Adrenal gland (tissue), 12 donors: Measurements from ENCODE around the gene FDPS. TPM values are rescaled to one million over a fixed set of nuclear protein-coding genes. Genes with fewer than 3 reads are reported as not detected.

Experiments
- DNase-seq, 7 donors: peaks; one replicate each; pipeline ENCODE4 v3.0.0-alpha.2; 2019 to 2020
- H3K27ac ChIP-seq, 5 donors: fragments of 200-600 bp; sonication (generic) in 4 of 5; 1 replicate in 3 of 5; 2 replicates in 2 of 5; pipeline versions ENCODE4 v1.5.1 to v1.8.0; 2016 to 2020; ENCODE audit warnings: mild to moderate bottlenecking in 1 of 5
- H3K27me3 ChIP-seq: fragments of 200-600 bp; 2 replicates; pipeline ENCODE4 v1.8.0; 2021
- H3K36me3 ChIP-seq, 2 donors: fragments of 200-600 bp; replicated peaks in 1 of 2; 1 replicate in 1 of 2; 2 replicates in 1 of 2; pipeline versions ENCODE4 v1.5.1 to v1.8.0; 2018 to 2022
- H3K4me1 ChIP-seq, 2 donors: fragments of 200-600 bp; replicated peaks in 1 of 2; 1 replicate in 1 of 2; 2 replicates in 1 of 2; pipeline versions ENCODE4 v1.5.1 to v1.8.0; 2018 to 2021
- H3K4me3 ChIP-seq, 4 donors: fragments of 200-600 bp; sonication (generic) in 3 of 4; one replicate each; pipeline ENCODE4 v1.5.1; 2016 to 2018
- H3K9me3 ChIP-seq, 3 donors: fragments of 200-600 bp; sonication (generic) in 1 of 3; replicated peaks in 1 of 3; 1 replicate in 2 of 3; 2 replicates in 1 of 3; pipeline versions ENCODE4 v1.5.1 to v1.8.0; 2016 to 2021
- POLR2A ChIP-seq, 2 donors: fragments of 450-650 bp; IDR thresholded peaks; one replicate each; pipeline ENCODE4 v1.6.1; 2017; ENCODE audit warnings: antibody characterized with exemption in 2 of 2, mild to moderate bottlenecking in 2 of 2, moderate library complexity in 1 of 2
- WGBS, 4 donors: extraction: QIAGEN DNeasy Blood & Tissue Kit in 2 of 4; methylation state at CpG; one replicate each; pipeline versions ENCODE4 v1.1.5 to v1.1.7; 2013 to 2017; 5-methylcytosine and 5-hydroxymethylcytosine counted together
- intact Hi-C, 2 donors: fragments of 100-400 bp; cut with DNase I; formaldehyde crosslinking; loops; one replicate each; pipeline versions ENCODE4 v1.14.1 to v1.15.0; 2022 to 2023
- polyA plus RNA-seq, 3 donors: library from polyadenylated mRNA; stranded (reverse); fragments of 200-250 nt in 2 of 3; fragments of 350-450 nt in 1 of 3; fragmentation: Illumina TruSeq in 1 of 3; extraction: RNeasy Lipid Tissue Mini Kit (QIAGEN cat#74804) in 1 of 3; gene quantifications; one replicate each; pipeline ENCODE4 v1.2.3, GENCODE V29; 2013 to 2014
- total RNA-seq, 9 donors: library from RNA; depleted of rRNA in 4 of 9; stranded (reverse); fragments of >200 nt in 4 of 9; fragments of 120-200 nt in 1 of 9; fragmentation: NEBNext Ultra II Directional in 1 of 9; extraction: Animal tissue kit (Norgen Biotek cat#: 25700) in 1 of 9; gene quantifications; one replicate each; pipeline versions ENCODE4 v1.1.0 to v1.2.4, GENCODE V29; 2013 to 2023
- TF ChIP-seq, protein P1 (sequence below), 6 experiments: fragments of 450-650 bp in 4 of 6; fragments of 200-600 bp in 2 of 6; sonication (generic) in 1 of 6; IDR thresholded peaks; 1 replicate in 5 of 6; 2 replicates in 1 of 6; pipeline versions ENCODE4 v1.5.1 to v1.8.0; 2016 to 2021; ENCODE audit warnings: antibody characterized with exemption in 6 of 6, mild to moderate bottlenecking in 2 of 6, moderate library complexity in 1 of 6
- donor health status: healthy with polysubstance abuse.
- donor health status: Bipolar disorder and iron deficiency.
- donor health status: DM: yes; HTN: yes; CAD: no.
- donor health status: DM: no; HTN: no; CAD: no.
- donor health status: DM: no; HTN: no; CAD: no.
- donor health status: DM: yes; HTN: yes; CAD: no.

Gene FDPS
- total and polyA plus RNA-seq, 12 donors, result 107 to 2,334 (median 206) TPM

- intact Hi-C loops, result no loop called here
- H3K4me3 ChIP-seq, result no peak overlapping the region
- H3K9me3 ChIP-seq, result no peaks in the 10 kb centered on the region
- no peak for TF ChIP-seq POLR2A (IDR thresholded peaks at IDR 0.05)
- TF ChIP-seq, protein P1, sequence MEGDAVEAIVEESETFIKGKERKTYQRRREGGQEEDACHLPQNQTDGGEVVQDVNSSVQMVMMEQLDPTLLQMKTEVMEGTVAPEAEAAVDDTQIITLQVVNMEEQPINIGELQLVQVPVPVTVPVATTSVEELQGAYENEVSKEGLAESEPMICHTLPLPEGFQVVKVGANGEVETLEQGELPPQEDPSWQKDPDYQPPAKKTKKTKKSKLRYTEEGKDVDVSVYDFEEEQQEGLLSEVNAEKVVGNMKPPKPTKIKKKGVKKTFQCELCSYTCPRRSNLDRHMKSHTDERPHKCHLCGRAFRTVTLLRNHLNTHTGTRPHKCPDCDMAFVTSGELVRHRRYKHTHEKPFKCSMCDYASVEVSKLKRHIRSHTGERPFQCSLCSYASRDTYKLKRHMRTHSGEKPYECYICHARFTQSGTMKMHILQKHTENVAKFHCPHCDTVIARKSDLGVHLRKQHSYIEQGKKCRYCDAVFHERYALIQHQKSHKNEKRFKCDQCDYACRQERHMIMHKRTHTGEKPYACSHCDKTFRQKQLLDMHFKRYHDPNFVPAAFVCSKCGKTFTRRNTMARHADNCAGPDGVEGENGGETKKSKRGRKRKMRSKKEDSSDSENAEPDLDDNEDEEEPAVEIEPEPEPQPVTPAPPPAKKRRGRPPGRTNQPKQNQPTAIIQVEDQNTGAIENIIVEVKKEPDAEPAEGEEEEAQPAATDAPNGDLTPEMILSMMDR (IDR thresholded peaks at IDR 0.05), result no peak
- H3K36me3 ChIP-seq, result no peaks in the 10 kb centered on the region
- peaks cover 20% of the 10 kb centered on the region for H3K27me3 ChIP-seq
- no peak for DNase-seq
- 65 to 71% (median 71%) methylated on average over 3 of the region's 3 CpGs for WGBS, 4 donors
- H3K27ac ChIP-seq, result no peak overlapping the region
- H3K4me1 ChIP-seq, result no peaks in the 10 kb centered on the region
These were observed 12.0 kb upstream of the FDPS start for GRCh38 chr1:155296661-155297060.

GRCh38 chr1:155297384-155297783 lies 11.3 kb upstream of the FDPS start:
- TF ChIP-seq, protein P1 (IDR thresholded peaks at IDR 0.05), result no peak
- no peak for TF ChIP-seq POLR2A (IDR thresholded peaks at IDR 0.05)
- WGBS, 4 donors, result 70 to 78% (median 76%) methylated on average over 7 of the region's 7 CpGs
- intact Hi-C loops, result no loop called here
- Histone ChIP-seq H3K4me3 (no peak overlapping the region), H3K27me3 (peaks cover 20% of the 10 kb centered on the region), H3K4me1 (no peaks in the 10 kb centered on the region), H3K36me3 (no peaks in the 10 kb centered on the region), H3K9me3 (no peaks in the 10 kb centered on the region), H3K27ac (no peak overlapping the region)
- no peak for DNase-seq

- H3K4me3 ChIP-seq, result no peak overlapping the region
- H3K36me3 ChIP-seq, result no peaks in the 10 kb centered on the region
- intact Hi-C loops, result no loop called here
- TF ChIP-seq POLR2A (IDR thresholded peaks at IDR 0.05), result no peak
- TF ChIP-seq, protein P1 (IDR thresholded peaks at IDR 0.05), result no peak
- no peaks in the 10 kb centered on the region for H3K4me1 ChIP-seq
- no peaks in the 10 kb centered on the region for H3K9me3 ChIP-seq
- WGBS, 4 donors, result 87 to 95% (median 90%) methylated on average over 8 of the region's 8 CpGs
- DNase-seq, result no peak
- peaks cover 12% of the 10 kb centered on the region for H3K27me3 ChIP-seq
- no peak overlapping the region for H3K27ac ChIP-seq
These were observed 8.6 kb upstream of the FDPS start for GRCh38 chr1:155300024-155300423.

DNA sequence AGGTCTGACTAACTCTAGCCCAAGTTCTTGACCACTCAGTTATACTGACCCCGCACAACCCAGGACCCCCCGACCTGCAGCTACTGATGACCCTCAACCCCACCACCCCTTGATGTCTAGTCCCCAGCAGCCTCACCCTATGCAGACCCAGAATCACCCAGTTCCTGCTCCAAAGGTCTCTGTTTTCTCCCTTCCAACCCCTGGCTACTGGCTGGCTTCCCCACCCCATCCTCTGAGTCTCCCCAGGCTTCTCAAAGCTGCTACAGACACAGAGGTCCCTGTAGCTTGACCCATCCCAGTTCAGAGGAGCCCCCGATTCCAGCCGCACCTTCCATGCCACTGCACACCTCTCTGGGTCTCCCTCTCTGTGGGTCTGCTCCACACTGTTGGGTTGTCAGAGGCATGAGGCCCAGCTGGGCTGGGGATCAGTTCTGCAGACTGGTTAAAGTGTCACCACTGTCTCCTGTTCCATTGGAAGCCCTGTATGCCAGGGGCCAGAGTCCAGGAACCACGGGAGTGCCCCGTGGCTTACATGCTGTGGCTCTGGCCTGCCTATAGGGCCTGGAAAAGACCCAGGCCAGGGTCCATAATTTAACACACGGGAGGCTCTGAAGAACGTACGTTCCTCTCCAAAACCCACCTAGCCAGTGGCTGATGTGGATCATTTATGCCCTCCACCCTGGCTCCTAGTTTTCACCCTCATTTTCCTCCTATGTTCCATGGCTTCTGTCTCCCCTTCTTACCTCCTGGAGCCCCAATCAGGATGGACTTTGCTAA lies 7.9 kb upstream of the FDPS start:
- Histone ChIP-seq H3K27me3 (peaks cover 5% of the 10 kb centered on the region), H3K4me1 (no peaks in the 10 kb centered on the region), H3K27ac (no peak overlapping the region), H3K9me3 (no peaks in the 10 kb centered on the region), H3K4me3 (no peak overlapping the region), H3K36me3 (no peaks in the 10 kb centered on the region)
- WGBS, 4 donors, result 79 to 87% (median 84%) methylated on average over 9 of the region's 9 CpGs
- intact Hi-C loops, result no loop called here
- TF ChIP-seq, protein P1 (IDR thresholded peaks at IDR 0.05), result no peak
- TF ChIP-seq POLR2A (IDR thresholded peaks at IDR 0.05), result no peak
- DNase-seq, result no peak
